ENCODE data around the gene SENP6.
"Not testable (repeated sequence)": the region's sequence is repeated elsewhere in the genome, so short reads cannot be mapped to it uniquely, and the experiment has no call there.

Gene SENP6

GRCh38 chr6:75711173-75711572 lies 109.5 kb downstream of the SENP6 start:
- no peak overlapping the region for H3K27ac ChIP-seq
- TF ChIP-seq ZFX (IDR thresholded peaks at IDR 0.05), result no peak
- no peak for TF ChIP-seq CTCF (conservative IDR thresholded peaks at IDR 0.05)

DNA sequence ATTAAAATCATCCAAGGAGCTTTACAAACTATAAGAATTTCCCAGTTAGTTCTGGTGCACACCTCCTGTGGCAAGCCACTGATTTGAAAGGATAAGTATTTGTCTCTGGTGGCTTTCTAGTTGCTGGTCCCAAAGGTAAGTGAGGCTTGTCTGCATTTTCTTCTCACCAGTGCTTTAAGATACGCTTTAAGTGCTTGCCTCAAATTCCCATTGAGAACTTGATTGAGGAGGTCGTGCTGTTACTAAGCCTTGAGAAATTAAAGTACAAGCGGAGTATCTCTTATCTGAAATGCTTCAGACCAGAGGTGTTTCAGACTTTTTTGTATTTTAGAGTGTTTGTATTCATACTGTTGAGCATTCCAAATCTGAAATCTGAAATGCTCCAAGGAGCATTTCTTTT lies 117.5 kb downstream of the SENP6 start:
- no peak overlapping the region for H3K27ac ChIP-seq
- TF ChIP-seq CTCF (conservative IDR thresholded peaks at IDR 0.05) (no peak), ZFX (IDR thresholded peaks at IDR 0.05) (no peak)

GRCh38 chr6:75723382-75723781 lies 121.7 kb downstream of the SENP6 start:
- TF ChIP-seq ZFX (IDR thresholded peaks at IDR 0.05), result no peak
- TF ChIP-seq CTCF (conservative IDR thresholded peaks at IDR 0.05), result no peak
- H3K27ac ChIP-seq, result no peak overlapping the region

DNA sequence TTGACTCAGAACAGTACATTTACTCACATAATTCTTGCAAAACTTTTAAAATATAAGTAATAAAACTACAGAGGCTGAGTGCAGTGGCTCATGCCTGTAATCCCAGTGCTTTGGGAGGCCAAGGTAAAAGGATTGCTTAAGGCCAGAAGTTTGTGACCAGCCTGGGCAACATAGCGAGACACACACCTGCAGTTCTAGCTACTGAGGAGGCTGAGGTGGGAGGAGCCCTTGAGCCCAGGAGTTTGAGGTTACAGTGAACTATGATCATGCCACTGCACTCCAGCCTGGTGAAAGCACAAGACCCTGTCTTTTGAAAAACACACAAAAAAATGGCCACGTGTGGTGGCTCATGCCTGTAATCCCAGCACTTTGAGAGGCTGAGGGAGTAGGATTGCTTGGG lies 125.5 kb downstream of the SENP6 start:
- TF ChIP-seq ZFX (IDR thresholded peaks at IDR 0.05), result no peak
- no peak for TF ChIP-seq CTCF (conservative IDR thresholded peaks at IDR 0.05)
- no peak overlapping the region for H3K27ac ChIP-seq

- not testable (repeated sequence) for H3K27ac ChIP-seq
Measured at GRCh38 chr6:75731029-75731428, 129.3 kb downstream of the SENP6 start.

DNA sequence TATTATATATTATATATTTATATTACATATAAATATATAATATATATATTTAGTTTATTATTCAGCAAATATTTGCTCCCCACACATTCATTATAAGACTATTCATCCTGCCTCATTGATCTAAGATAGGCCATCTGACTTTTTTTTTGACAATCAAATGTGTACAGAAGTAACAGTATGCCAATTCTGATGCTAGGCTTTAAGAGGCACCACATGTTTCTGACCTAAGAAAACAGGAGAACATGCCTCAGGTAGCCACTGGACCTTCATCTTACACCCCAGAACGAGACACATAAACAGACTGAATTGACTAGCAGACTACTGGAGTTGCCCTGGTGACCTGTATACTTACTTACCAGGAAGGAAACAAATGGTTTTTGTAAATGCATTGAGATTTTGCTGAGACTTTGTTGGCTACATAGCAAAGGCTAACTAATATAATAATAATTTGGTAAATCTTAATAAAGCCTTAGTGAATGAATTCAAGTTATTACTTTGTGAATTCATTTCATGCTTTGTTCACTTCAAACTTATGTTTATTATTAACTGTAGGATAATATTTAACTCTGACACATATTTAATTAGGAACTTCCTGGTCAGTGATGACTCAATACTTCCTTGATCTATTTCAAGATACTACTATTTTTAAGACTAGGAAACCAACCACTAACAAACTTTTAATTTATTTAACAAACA lies 134.0 kb downstream of the SENP6 start:
- H3K27ac ChIP-seq, result no peak overlapping the region; the same call in 1 of the 2 replicates
- TF ChIP-seq CTCF (conservative IDR thresholded peaks at IDR 0.05) (no peak), ZFX (IDR thresholded peaks at IDR 0.05) (no peak)

DNA sequence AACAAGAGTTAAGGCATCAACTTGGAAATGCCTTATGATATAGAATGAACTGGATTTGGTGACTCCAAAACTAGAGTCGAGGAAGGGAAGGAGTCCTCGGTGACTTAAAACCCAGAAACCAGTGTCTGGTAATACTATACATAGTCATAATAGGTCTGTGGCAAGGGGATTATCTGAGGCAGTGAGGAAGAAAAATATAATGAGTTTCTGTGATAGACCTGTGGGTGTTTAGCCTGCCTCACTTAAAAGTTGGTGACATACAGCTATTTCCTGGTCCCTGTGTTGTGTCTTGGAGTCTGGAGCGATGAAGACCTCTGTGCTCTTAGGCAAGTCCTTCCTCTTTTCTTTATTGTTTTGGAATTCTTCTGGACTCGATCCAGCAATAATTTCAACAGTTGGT lies 142.3 kb downstream of the SENP6 start:
- no peak for TF ChIP-seq ZFX (IDR thresholded peaks at IDR 0.05)
- H3K27ac ChIP-seq, result no peak overlapping the region

GRCh38 chr6:75745404-75745803 lies 143.7 kb downstream of the SENP6 start:
- peak overlapping the region; percentile 39 for H3K27ac ChIP-seq
- TF ChIP-seq ZFX (IDR thresholded peaks at IDR 0.05) (no peak), CTCF (conservative IDR thresholded peaks at IDR 0.05) (no peak)
